Spleen (tissue), 11 donors: ENCODE results near the gene SREBF2. TPM values are rescaled to one million over a fixed set of nuclear protein-coding genes. Genes with fewer than 3 reads are reported as not detected.
A peak's percentile ranks its signal among the peaks of the same experiment; 100 is the strongest.

Source experiments
- DNase-seq: peaks from one replicate; pipeline ENCODE4 v3.0.0-alpha.2; 2020
- H3K27ac ChIP-seq, 8 donors: fragments of 200-600 bp; sonication (generic) in 7 of 8; 1 replicate in 4 of 8; 2 replicates in 4 of 8; pipeline versions ENCODE4 v1.5.0 to v1.8.0; 2016 to 2021; ENCODE audit warnings: inconsistent platforms in 4 of 8, mild to moderate bottlenecking in 4 of 8, moderate library complexity in 1 of 8
- H3K27me3 ChIP-seq, 7 donors: fragments of 200-600 bp; sonication (generic) in 6 of 7; replicated peaks in 1 of 7; 1 replicate in 4 of 7; 2 replicates in 3 of 7; pipeline versions ENCODE4 v1.5.0 to v1.8.0; 2016 to 2021; ENCODE audit warnings: inconsistent platforms in 3 of 7, mild to moderate bottlenecking in 1 of 7
- H3K36me3 ChIP-seq, 6 donors: fragments of 200-600 bp; sonication (generic) in 5 of 6; 1 replicate in 4 of 6; 2 replicates in 2 of 6; pipeline versions ENCODE4 v1.5.0 to v1.8.0; 2016 to 2021; ENCODE audit warnings: inconsistent platforms in 2 of 6
- H3K4me1 ChIP-seq, 6 donors: fragments of 200-600 bp; sonication (generic) in 5 of 6; 1 replicate in 3 of 6; 2 replicates in 3 of 6; pipeline versions ENCODE4 v1.5.0 to v1.8.0; 2016 to 2021; ENCODE audit warnings: inconsistent platforms in 3 of 6
- H3K4me3 ChIP-seq, 8 donors: fragments of 200-600 bp; sonication (generic) in 7 of 8; 1 replicate in 4 of 8; 2 replicates in 4 of 8; pipeline versions ENCODE4 v1.5.0 to v1.8.0; 2016 to 2021; ENCODE audit warnings: inconsistent platforms in 4 of 8, mild to moderate bottlenecking in 4 of 8, moderate library complexity in 2 of 8
- H3K9me3 ChIP-seq, 8 donors: fragments of 200-600 bp; sonication (generic) in 7 of 8; 1 replicate in 4 of 8; 2 replicates in 4 of 8; pipeline versions ENCODE4 v1.5.0 to v1.8.0; 2016 to 2021; ENCODE audit warnings: inconsistent platforms in 4 of 8
- CTCF ChIP-seq, 11 experiments: fragments of 200-600 bp in 7 of 11; fragments of 450-650 bp in 4 of 11; sonication (generic) in 4 of 11; IDR thresholded peaks in 8 of 11; conservative IDR thresholded peaks in 3 of 11; 1 replicate in 7 of 11; 2 replicates in 4 of 11; pipeline versions ENCODE4 v1.4.0 to v1.8.0; 2016 to 2021; ENCODE audit warnings: antibody characterized with exemption in 11 of 11, inconsistent platforms in 4 of 11, mild to moderate bottlenecking in 1 of 11
- POLR2A ChIP-seq, 3 donors: fragments of 450-650 bp; IDR thresholded peaks; one replicate each; pipeline ENCODE4 v1.5.1; 2017; ENCODE audit warnings: antibody characterized with exemption in 3 of 3, mild to moderate bottlenecking in 1 of 3
- POLR2AphosphoS5 ChIP-seq, 3 donors: sonication (generic); formaldehyde crosslinking; IDR thresholded peaks; one replicate each; pipeline ENCODE4 v1.5.1; 2017; ENCODE audit warnings: antibody characterized with exemption in 3 of 3
- WGBS, 5 donors: extraction: QIAGEN DNeasy Blood & Tissue Kit in 3 of 5; methylation state at CpG; one replicate each; pipeline versions ENCODE4 v1.1.5 to v1.1.7; 2013 to 2018; 5-methylcytosine and 5-hydroxymethylcytosine counted together
- intact Hi-C: fragments of 100-400 bp; cut with DNase I; formaldehyde crosslinking; loops from one replicate; pipeline ENCODE4 v1.15.0; 2023; ENCODE audit warnings: low total_unique reads
- polyA plus RNA-seq, 3 donors: library from polyadenylated mRNA; stranded (reverse); fragments of 200-250 nt; gene quantifications; one replicate each; pipeline ENCODE4 v1.2.1, GENCODE V29; 2013
- total RNA-seq, 7 donors: library from RNA; depleted of rRNA in 3 of 7; stranded (reverse); fragments of >200 nt in 3 of 7; fragmentation: NEBNext Ultra II Directional in 4 of 7; extraction: Animal tissue kit (Norgen Biotek cat#: 25700) in 4 of 7; gene quantifications; one replicate each; pipeline versions ENCODE4 v1.1.0 to v1.2.1, GENCODE V29; 2016 to 2021
- donor health status: healthy with polysubstance abuse.
- donor health status: DM: no; HTN: no; CAD: no; lungs with moderate emphysema.
- donor health status: DM: no; HTN: no; CAD: no.
- donor health status: Bipolar disorder and iron deficiency.
- donor health status: healthy.
- donor health status: DM: no; HTN: no; CAD: no.
- donor health status: DM: yes; HTN: yes; CAD: no.

Gene SREBF2
- total and polyA plus RNA-seq, 10 donors: 19.4 to 104 (median 63.3) TPM

DNA sequence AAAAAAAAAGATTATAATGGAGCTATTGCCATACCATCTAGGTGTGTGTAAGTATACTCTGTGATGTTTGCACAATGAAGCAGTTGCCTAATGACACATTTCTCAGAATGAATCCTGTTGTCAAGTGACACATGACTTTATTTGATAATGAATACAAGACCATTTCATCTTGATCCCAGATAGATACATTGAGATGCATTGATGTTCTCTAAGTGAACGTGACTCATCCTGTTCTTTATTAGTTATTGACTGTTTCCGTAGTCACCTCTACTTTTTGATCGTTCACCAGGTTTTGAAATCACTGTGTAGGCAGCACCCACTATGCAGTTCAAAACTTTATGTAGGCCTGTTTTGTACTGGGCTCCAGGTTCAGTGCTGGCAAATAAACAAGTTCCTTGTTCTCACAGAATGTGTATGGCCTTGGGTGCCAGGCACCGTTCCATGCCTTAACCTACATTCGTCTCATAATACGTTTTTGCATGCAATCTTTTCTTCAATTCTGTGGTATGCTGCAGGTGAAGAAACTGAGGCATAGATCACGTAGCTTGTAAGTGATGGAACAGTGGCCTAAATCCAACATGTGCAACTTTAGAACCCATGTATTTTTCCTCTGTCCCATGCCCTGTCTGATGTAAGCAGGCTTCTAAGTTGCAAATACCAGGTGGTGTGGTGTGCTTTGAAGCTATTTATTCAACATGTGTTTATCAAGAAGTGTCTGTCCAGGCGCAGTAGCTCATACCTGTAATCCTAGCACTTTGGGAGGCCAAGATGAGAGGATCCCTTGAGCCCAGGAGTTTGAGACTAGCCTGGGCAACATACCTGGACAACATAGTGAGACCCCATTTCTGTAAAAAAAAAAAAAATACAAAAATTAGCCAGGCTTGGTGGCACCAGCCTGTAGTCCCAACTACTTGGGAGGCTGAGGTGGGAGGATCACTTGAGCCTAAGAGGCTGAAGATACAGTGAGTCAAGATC, 10.4 kb downstream of the SREBF2 start:
- intact Hi-C loops: no loop called here
- Histone ChIP-seq H3K4me1 (peaks cover 5 to 99% (median 65%) of the 10 kb centered on the region in 6 donors), H3K36me3 (peaks cover 0 to 45% (median 0%) of the 10 kb centered on the region in 6 donors), H3K4me3 (no peak overlapping the region), H3K27me3 (no peaks in the 10 kb centered on the region), H3K27ac (peak overlapping the region in 3 of 8 donors; percentile 14 to 51 (median 22)), H3K9me3 (no peaks in the 10 kb centered on the region)
- TF ChIP-seq POLR2A (IDR thresholded peaks at IDR 0.05) (no peak), POLR2AphosphoS5 (IDR thresholded peaks at IDR 0.05) (no peak), CTCF (IDR thresholded peaks at IDR 0.05 in 8 of 11, conservative IDR thresholded peaks at IDR 0.05 in 3 of 11) (no peak)
- DNase-seq: no peak
- 78 to 87% (median 82%) methylated on average over 8 of the region's 8 CpGs for WGBS, 5 donors

GRCh38 chr22:41844036-41844435, 11.1 kb downstream of the SREBF2 start:
- intact Hi-C loops: no loop called here
- DNase-seq: no peak

DNA sequence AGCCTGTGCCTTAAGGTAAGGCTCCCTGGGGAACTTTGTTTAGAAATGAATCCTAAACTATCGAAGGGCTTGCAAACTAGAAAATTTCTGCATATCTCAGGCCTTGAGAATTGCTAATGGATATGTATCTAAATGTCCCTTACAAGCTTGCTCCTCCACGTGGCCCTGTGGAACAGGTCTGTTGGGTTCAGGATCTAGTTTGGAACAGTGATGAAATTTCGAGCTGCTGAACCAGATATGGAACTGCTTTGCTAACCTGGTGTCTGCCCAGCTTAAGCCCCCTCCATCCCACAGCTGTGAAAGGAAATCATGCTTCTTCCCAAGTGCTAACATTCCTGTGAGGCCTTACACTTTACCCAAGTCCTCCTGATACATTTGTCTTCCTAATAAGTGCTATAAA, 11.6 kb downstream of the SREBF2 start:
- peak overlapping the region in 2 of 8 donors; percentile 51 to 54 for H3K27ac ChIP-seq

More at GRCh38 chr22:41844036-41844435, 11.1 kb downstream of the SREBF2 start:
- Histone ChIP-seq H3K4me3 (no peak overlapping the region), H3K36me3 (peaks cover 0 to 37% (median 0%) of the 10 kb centered on the region in 6 donors), H3K27me3 (no peaks in the 10 kb centered on the region), H3K27ac (peak overlapping the region in 2 of 8 donors; percentile 51 to 54), H3K9me3 (no peaks in the 10 kb centered on the region), H3K4me1 (peaks cover 13 to 99% (median 69%) of the 10 kb centered on the region in 6 donors)
- TF ChIP-seq CTCF (IDR thresholded peaks at IDR 0.05 in 8 of 11, conservative IDR thresholded peaks at IDR 0.05 in 3 of 11): no peak
- TF ChIP-seq POLR2A (IDR thresholded peaks at IDR 0.05): no peak
- TF ChIP-seq POLR2AphosphoS5 (IDR thresholded peaks at IDR 0.05): no peak
- WGBS, 5 donors: 42 to 87% (median 61%) methylated on average over 1 of the region's 1 CpG

More for the DNA sequence above, 11.6 kb downstream of the SREBF2 start:
- WGBS, 5 donors: 67 to 86% (median 79%) methylated on average over 3 of the region's 3 CpGs
- no peaks in the 10 kb centered on the region for H3K9me3 ChIP-seq
- DNase-seq: no peak
- no peak for TF ChIP-seq POLR2A (IDR thresholded peaks at IDR 0.05)
- no peak for TF ChIP-seq CTCF (IDR thresholded peaks at IDR 0.05 in 8 of 11, conservative IDR thresholded peaks at IDR 0.05 in 3 of 11)
- no peak for TF ChIP-seq POLR2AphosphoS5 (IDR thresholded peaks at IDR 0.05)
- no peaks in the 10 kb centered on the region for H3K27me3 ChIP-seq
- H3K4me1 ChIP-seq: peaks cover 14 to 99% (median 70%) of the 10 kb centered on the region in 6 donors
- H3K4me3 ChIP-seq: no peak overlapping the region
- intact Hi-C loops: no loop called here
- peaks cover 0 to 33% (median 0%) of the 10 kb centered on the region in 6 donors for H3K36me3 ChIP-seq
